ENCODE measurements around the gene DUSP10.

Gene DUSP10

GRCh38 chr1:221732052-221732451 is 9.8 kb downstream of the DUSP10 start:
- DNase-seq (ENCODE audit: low read depth in 2 of 2): no peak

DNA sequence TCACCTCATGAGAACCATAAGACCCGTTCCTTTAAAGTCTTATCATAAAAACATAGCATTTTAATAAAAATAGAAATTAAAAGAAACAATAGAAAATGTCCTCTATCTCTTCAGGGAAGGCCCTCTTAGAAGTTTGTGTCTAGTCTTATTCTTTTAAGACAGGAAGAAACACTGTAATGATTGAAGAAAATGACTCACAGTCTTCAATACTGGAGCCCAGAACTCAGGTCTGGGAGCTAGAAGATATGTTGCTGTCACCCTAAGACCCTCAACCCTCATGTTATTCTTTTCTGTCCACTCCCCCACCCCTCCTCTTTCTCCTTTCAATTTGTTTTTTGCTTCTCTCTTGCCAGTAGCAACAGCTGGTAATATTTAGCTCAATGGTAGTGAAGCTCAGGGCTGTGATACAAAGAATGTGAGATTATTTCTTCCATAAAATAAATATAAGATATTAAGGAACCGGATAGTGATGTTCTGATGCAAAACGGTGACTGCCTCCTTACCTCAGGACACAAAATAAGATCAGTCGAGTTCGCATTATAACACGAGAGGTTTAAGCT is 12.0 kb downstream of the DUSP10 start:
- no peak for DNase-seq (ENCODE audit: low read depth in 2 of 2)

- no peak for DNase-seq (ENCODE audit: low read depth in 2 of 2)
Observed at GRCh38 chr1:221728037-221728505, 13.8 kb downstream of the DUSP10 start.

DNA sequence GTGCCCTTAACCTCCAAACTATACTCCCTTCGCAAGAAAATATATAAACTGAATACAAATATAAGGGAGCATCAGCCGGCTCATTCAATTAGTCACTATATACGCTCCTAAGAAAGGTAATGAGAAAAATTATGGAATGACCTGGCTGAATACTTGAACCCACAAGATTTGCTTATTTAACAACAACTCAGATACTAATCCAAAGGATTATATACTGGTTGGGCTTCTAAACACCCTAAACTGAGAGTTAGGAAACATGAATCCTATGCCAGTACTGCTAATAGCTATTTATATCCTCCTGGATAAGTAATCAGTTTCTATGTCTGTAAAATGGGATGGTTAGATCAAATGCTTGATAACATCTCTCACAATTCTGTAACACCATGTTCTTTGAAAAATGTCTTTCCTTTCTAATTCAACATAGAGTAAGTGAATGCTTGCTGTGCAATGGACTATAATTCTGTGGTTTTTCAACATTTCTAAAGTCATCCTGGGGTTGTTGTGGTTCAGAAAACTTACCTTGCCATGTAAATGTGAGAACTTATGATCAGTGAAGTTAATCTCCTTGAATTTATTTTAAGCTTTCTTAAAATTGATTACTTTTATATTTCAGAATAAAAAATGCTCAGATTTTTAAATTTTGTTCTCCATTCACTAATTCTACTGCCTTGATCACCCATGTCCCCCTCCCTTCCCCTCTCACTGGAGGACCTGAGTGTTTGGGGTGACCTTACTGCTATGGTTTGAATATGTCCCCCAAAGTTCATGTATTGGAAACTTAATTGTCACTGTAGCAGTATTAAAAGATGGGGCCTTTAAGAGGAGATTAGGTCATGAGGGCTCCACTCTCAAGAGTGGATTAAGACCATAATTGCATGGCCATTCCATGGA is 14.5 kb downstream of the DUSP10 start:
- no peak for DNase-seq (ENCODE audit: low read depth in 2 of 2)

GRCh38 chr1:221725735-221726672 is 15.9 kb downstream of the DUSP10 start:
- no peak for DNase-seq (ENCODE audit: low read depth in 2 of 2)

- no peak for DNase-seq (ENCODE audit: low read depth in 2 of 2)
Observed at GRCh38 chr1:221724931-221725605, 16.8 kb downstream of the DUSP10 start.

DNA sequence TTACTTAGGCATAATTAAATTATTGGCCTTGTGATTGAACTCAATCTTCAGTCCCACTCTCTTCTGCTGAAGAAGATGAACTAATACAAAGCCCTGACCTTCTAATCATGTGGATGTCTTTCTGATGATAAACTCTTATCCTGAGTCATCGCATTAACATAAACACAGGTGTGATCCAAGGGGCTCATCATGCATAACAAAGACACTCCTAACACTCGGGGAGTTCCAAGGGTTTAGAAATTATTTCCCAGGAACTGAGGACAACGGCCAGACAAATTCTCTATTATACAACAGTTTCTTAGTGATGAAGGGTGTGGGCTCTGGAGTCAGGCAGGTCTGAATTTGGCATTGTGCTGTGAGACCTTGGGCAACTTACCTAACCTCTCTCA is 18.0 kb downstream of the DUSP10 start:
- no peak for DNase-seq (ENCODE audit: low read depth in 2 of 2)

GRCh38 chr1:221723018-221723847 is 18.7 kb downstream of the DUSP10 start:
- no peak for DNase-seq (ENCODE audit: low read depth in 2 of 2)

- DNase-seq (ENCODE audit: low read depth in 2 of 2): no peak
Observed at GRCh38 chr1:221722254-221723017, 19.5 kb downstream of the DUSP10 start.

DNA sequence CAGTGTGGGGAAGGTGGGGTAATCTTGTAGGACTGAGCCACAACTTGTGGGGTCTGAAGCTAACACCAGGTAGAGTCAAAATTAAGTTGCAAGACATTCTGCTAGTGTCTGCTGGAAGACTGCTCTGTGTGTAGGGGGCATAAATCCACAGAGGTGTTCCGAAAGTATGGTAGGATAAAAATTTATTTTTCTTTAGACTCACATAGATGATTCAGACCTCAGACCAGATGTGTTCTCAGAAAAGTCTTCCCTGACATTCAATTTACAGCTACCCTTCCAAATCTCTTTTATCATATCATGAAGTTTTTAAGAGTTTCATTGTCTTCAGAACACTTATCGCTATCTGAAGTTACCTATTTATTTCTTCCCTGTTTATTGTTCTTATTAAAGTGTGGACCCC is 21.3 kb downstream of the DUSP10 start:
- DNase-seq (ENCODE audit: low read depth in 2 of 2): no peak

DNA sequence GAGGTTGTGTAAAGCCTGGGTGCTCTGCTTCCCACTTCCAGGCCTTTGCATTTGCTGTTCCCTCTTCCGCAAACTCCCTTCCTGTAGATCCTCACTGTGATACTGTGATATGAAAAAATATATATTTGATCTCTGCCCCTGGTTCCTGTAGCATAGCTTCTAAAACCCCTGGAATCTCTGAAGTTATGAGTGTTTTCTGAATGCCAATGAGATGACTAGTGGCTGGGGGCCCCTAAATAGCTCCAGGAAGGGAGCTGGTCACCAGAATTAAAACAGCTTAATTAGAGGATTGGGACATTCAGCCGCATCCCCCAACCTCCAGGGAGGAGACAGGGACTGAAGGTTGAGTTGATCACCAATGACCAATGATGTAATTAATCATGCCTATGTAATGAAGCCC is 21.9 kb downstream of the DUSP10 start:
- DNase-seq (ENCODE audit: low read depth in 2 of 2): no peak

GRCh38 chr1:221719278-221719597 is 22.7 kb downstream of the DUSP10 start:
- DNase-seq (ENCODE audit: low read depth in 2 of 2): no peak

GRCh38 chr1:221718381-221719277 is 23.3 kb downstream of the DUSP10 start:
- no peak for DNase-seq (ENCODE audit: low read depth in 2 of 2)

- no peak for DNase-seq (ENCODE audit: low read depth in 2 of 2)
Observed at GRCh38 chr1:221717485-221717853, 24.4 kb downstream of the DUSP10 start.

DNA sequence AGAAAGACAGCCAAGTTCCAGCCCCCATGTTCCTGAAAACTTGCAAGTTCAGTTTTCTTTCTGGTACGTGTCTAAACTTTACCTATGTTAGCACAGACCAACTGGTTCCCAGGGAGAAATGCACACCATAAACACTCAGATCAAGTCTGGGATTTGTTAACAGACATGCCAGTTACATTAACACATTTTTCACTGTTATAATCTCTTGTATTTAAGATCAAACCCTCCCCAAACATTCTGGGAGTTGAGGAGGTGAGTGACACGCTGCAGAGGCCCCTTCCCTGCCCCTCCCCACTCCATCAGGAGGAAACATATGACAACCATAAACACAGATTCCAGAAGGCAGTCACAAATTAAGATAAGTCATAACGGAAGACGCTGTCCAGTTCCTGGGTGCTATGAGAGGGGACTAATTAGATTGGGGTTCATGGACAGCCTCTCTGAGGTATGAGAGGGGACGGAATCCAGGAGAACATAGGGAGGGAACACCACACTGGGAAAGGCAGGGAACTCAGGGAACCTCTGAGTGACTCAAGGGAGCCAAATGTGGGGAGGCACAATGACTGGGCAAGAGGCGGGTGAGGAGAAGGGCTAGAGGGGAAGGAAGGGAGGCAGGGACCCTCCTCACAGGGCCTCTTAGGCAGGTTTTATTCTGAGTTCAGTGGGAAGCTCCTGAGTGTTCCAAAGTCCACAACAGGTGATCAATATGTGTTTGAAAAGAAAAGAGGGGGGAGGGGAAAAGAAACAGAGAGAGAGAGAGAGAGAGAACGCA is 25.0 kb downstream of the DUSP10 start:
- no peak for DNase-seq (ENCODE audit: low read depth in 2 of 2)

GRCh38 chr1:221715321-221716169 is 26.3 kb downstream of the DUSP10 start:
- DNase-seq (ENCODE audit: low read depth in 2 of 2): no peak
